ENCODE measurements around the gene FZD10. TPM values are rescaled to one million over a fixed set of nuclear protein-coding genes. Genes with fewer than 3 reads are reported as not detected.

FZD10 gene
- total and polyA plus RNA-seq, 2 experiments from 2014 or later, result 0.11 to 0.45 TPM

GRCh38 chr12:130127912-130128789 is 34.1 kb upstream of the FZD10 start (continued):
- no peak for TF ChIP-seq ZNF462 (CRISPR knock-in tag; IDR thresholded peaks at IDR 0.05)
- no peak for TF ChIP-seq STAT1 (IDR thresholded peaks at IDR 0.05; ENCODE audit: unreplicated experiment)
- no peak for TF ChIP-seq ZNF331 (CRISPR knock-in tag; IDR thresholded peaks at IDR 0.05; ENCODE audit: low read depth)
- TF ChIP-seq NANOG (IDR thresholded peaks at IDR 0.05; ENCODE audit: borderline replicate concordance), result no peak
- no peak for TF ChIP-seq POLR2AphosphoS5 (IDR thresholded peaks at IDR 0.05; ENCODE audit: low read depth)

- H3K79me2 ChIP-seq (replicated peaks; ENCODE audit: insufficient read depth), result no peaks in the 10 kb centered on the region
- no peaks in the 10 kb centered on the region for H3K27me3 ChIP-seq (ENCODE audit: insufficient read depth)
- no peaks in the 10 kb centered on the region for H3K4me1 ChIP-seq (ENCODE audit: insufficient read depth)
- H3K36me3 ChIP-seq (ENCODE audit: insufficient read depth), result no peaks in the 10 kb centered on the region; the same call in 1 of the 2 replicates
- H3K4me1 Mint-ChIP-seq, result no peaks in the 10 kb centered on the region; the same call in 2 of the 3 replicates
- H3K9me2 ChIP-seq (ENCODE audit: insufficient read depth), result no peaks in the 10 kb centered on the region
- H3K36me3 Mint-ChIP-seq (ENCODE audit: low read depth), result peaks cover 64% of the 10 kb centered on the region
- H3K4me3 Mint-ChIP-seq, result no peak overlapping the region
- no peak overlapping the region for H3K27ac ChIP-seq (ENCODE audit: low read depth)
- no peak for ATAC-seq
- H4K20me1 ChIP-seq (replicated peaks; ENCODE audit: insufficient read depth), result no peaks in the 10 kb centered on the region
- H2AFZ ChIP-seq, result no peak overlapping the region
- DNase-seq (ENCODE audit: low spot score), result no peak
- no peak overlapping the region for H3K4me2 ChIP-seq
- H3K27me3 Mint-ChIP-seq (ENCODE audit: insufficient read depth, low read depth, poor library complexity), result no peaks in the 10 kb centered on the region
- peaks cover 97% of the 10 kb centered on the region for H3K9me3 Mint-ChIP-seq
- no peak overlapping the region for H3K27ac Mint-ChIP-seq
- H3K4me3 ChIP-seq, result no peak overlapping the region
- no peaks in the 10 kb centered on the region for H3F3A ChIP-seq (replicated peaks; ENCODE audit: low read depth)
- TF ChIP-seq CTCF (conservative IDR thresholded peaks at IDR 0.05; ENCODE audit: low read depth in 2 of 2) (no peak), ZNF331 (CRISPR knock-in tag; IDR thresholded peaks at IDR 0.05; ENCODE audit: low read depth) (no peak), STAT1 (IDR thresholded peaks at IDR 0.05; ENCODE audit: unreplicated experiment) (no peak)
Observed at GRCh38 chr12:130128790-130129735, 33.2 kb upstream of the FZD10 start.

Data from GM23338 (cell line).